T-helper 1 cell treated with Interleukin-12 subunit alpha and Interleukin-12 subunit beta and Interleukin-4 antibody, amounts not matched to agents 30 μg/mL and 1 μg/mL, for 36 hours (primary cell): ENCODE data around the gene CCL25.
"Not testable (repeated sequence)": the region's sequence is repeated elsewhere in the genome, so short reads cannot be mapped to it uniquely, and the experiment has no call there.

Experiments
- H3K27ac Mint-ChIP-seq: one replicate; pipeline ENCODE4 v1.8.0; 2021; ENCODE audit warnings: mild to moderate bottlenecking, mixed read lengths
- H3K27me3 Mint-ChIP-seq: one replicate; pipeline ENCODE4 v1.8.0; 2021; ENCODE audit warnings: low read depth, mixed read lengths
- H3K36me3 Mint-ChIP-seq: one replicate; pipeline ENCODE4 v1.8.0; 2021; ENCODE audit warnings: low read depth, mixed read lengths
- H3K4me1 Mint-ChIP-seq: one replicate; pipeline ENCODE4 v1.8.0; 2021; ENCODE audit warnings: low read depth, mixed read lengths
- H3K4me3 Mint-ChIP-seq: one replicate; pipeline ENCODE4 v1.8.0; 2021; ENCODE audit warnings: mild to moderate bottlenecking, moderate library complexity, mixed read lengths
- H3K9me3 Mint-ChIP-seq: one replicate; pipeline ENCODE4 v1.8.0; 2021; ENCODE audit warnings: mixed read lengths

CCL25 gene

DNA sequence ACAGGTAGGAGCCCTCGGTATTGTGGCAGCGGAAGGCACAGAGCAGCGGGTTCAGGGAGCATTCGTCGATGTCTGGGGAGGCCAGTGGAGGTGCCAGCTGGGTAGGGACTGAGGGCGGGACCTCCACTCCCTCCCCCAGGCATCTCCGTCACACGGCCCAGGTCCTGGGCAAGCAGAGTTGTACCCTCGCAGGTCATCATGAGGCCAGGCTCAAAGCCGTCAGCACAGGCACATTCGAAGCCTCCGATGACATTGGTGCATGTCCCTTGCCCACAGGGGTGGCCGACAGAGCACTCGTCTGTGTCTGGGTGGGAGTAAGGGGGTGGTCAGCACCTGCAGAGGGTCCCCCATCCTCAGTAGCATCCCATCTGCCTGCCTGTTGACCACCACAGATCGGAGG is 35.3 kb downstream of the CCL25 start:
- no peaks in the 10 kb centered on the region for H3K36me3 Mint-ChIP-seq
- H3K9me3 Mint-ChIP-seq = no peaks in the 10 kb centered on the region
- H3K27me3 Mint-ChIP-seq = no peaks in the 10 kb centered on the region
- H3K4me1 Mint-ChIP-seq = no peaks in the 10 kb centered on the region
- no peak overlapping the region for H3K27ac Mint-ChIP-seq
- no peak overlapping the region for H3K4me3 Mint-ChIP-seq

DNA sequence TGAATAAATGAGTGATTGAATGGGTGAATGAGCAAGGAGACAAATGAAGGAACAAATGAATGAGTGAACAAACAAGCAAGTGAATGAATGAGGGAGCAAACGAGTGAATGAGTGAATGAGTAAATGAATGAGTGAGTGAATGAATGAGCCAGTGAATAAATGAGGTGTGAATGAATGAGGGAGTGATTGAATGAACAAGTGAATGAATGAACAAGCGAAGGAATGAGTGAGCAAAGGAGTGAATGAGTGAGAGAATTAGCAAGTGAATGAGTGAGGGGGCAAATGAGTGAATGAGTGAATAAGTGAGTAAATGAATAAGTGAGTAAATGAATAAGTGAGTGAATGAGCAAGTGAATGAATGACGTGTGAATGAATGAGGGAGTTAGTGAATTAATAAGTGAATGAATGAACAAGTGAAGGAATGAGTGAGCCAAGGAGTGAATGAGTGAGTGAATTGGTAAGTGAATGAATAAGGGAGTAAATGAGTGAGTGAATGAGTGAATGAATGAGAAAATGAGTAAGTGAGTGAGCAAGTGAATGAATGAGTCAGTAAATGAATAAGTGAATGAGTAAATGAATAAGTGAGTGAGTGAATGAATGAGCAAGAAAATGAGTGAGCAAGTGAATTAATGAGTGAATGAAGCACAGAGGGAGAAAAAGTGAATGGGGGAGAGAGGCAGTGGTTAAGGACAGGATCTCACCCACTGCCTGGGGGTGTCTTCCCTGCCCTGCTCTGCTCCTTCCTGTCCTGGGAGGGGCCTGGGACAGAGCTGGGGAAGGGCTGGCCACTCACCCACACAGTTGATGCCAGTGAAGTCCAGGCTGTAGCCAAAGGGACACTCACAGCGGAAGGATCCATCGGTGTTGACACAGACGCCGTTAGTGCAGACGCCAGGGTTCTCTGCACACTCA is 36.4 kb downstream of the CCL25 start:
- Mint-ChIP-seq H3K27me3 (no peaks in the 10 kb centered on the region), H3K4me1 (no peaks in the 10 kb centered on the region), H3K27ac (no peak overlapping the region), H3K36me3 (no peaks in the 10 kb centered on the region), H3K9me3 (peaks cover 6% of the 10 kb centered on the region), H3K4me3 (no peak overlapping the region)

DNA sequence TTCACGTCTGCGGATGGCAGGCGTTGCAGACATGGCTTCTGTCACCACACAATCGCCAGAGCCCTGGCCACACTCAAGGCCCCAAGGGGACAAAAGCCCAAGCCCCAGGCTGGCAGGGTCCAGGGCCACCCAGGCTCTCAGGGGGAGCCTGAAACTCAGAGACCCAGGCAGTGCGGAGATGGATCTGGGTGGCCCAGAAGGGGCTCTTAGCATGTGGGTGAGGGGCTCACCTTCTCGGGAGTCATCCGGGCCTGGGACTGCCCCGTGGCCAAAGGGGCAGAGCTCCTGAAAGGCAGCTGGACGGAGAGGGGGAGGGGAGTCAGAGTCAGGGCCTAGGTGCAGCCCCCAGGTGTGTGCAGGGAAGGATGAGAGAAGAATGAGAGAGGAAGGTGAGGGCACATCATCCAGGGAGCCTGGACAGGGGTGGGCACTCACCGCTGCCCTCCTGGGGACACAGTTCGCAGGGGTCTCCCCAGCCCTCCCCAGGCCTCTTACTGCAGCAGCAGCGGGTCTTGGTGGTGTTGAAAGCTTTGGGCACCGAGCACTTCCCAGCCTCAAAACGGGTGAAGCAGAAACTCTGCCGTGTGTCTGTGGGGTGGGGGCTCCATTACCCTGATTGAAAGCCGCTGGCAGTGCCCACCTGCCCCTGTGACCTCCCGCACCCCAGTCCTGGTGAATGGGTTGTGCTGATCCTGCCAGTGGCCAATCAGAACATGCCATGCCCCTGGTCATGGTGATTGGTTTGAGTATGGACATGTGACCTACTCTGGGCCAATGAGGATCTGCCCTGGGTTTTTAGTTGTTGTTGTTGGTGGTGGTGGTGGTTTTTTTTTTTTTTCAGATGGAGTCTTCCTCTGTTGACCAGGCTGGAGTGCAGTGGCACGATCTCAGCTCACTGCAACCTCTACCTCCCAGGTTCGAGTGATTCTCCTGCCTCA is 37.4 kb downstream of the CCL25 start:
- H3K9me3 Mint-ChIP-seq = peaks cover 12% of the 10 kb centered on the region
- H3K36me3 Mint-ChIP-seq = no peaks in the 10 kb centered on the region
- no peak overlapping the region for H3K4me3 Mint-ChIP-seq
- no peaks in the 10 kb centered on the region for H3K27me3 Mint-ChIP-seq
- no peak overlapping the region for H3K27ac Mint-ChIP-seq
- no peaks in the 10 kb centered on the region for H3K4me1 Mint-ChIP-seq

DNA sequence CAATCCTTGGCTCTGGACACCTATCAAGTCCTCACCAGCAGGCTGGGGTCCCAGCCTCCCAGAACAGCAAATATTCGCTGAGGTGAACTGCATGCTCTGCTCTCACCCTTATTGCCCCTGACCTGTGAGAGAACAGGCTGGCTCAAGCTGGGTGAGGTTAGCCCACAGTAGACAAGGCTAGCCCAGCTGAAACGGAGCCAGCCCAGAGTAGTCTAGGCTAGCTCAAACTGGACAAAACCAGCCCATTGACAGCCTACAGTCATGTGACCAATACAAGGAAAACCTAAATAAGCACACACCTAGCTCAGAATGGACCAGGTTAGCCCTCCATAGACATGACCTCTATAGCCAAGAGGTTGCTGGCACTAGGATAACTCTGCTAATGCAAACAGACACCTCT is 38.4 kb downstream of the CCL25 start:
- H3K27ac Mint-ChIP-seq = no peak overlapping the region
- no peak overlapping the region for H3K4me3 Mint-ChIP-seq
- H3K36me3 Mint-ChIP-seq = no peaks in the 10 kb centered on the region
- H3K4me1 Mint-ChIP-seq = no peaks in the 10 kb centered on the region
- peaks cover 19% of the 10 kb centered on the region for H3K9me3 Mint-ChIP-seq
- H3K27me3 Mint-ChIP-seq = no peaks in the 10 kb centered on the region

DNA sequence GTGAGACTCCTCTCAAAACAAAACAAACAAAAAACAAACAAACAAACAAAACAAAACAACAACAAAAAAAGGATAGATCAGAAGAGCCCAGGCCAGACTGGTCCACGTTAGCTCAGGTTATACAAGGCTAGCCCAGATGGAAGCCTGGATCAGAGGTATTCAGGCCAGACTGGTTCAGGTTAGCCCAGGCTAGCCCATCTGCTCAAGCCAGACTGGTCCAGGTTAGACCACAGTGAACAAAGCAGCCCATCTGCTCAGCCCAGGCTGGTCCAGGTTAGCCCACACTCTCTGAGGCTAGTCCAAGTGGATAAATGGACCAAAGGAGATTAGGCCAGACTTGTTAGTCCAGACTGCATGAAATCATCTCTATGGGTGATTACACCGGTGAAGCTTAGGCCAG is 41.2 kb downstream of the CCL25 start:
- no peaks in the 10 kb centered on the region for H3K4me1 Mint-ChIP-seq
- H3K4me3 Mint-ChIP-seq = no peak overlapping the region
- H3K9me3 Mint-ChIP-seq = peaks cover 40% of the 10 kb centered on the region
- H3K27ac Mint-ChIP-seq = no peak overlapping the region
- no peaks in the 10 kb centered on the region for H3K36me3 Mint-ChIP-seq
- peaks cover 4% of the 10 kb centered on the region for H3K27me3 Mint-ChIP-seq

GRCh38 chr19:8094336-8094735 is 41.8 kb downstream of the CCL25 start:
- H3K9me3 Mint-ChIP-seq = peaks cover 40% of the 10 kb centered on the region
- peaks cover 4% of the 10 kb centered on the region for H3K27me3 Mint-ChIP-seq
- H3K36me3 Mint-ChIP-seq = no peaks in the 10 kb centered on the region
- H3K27ac Mint-ChIP-seq = no peak overlapping the region
- H3K4me1 Mint-ChIP-seq = no peaks in the 10 kb centered on the region
- H3K4me3 Mint-ChIP-seq = no peak overlapping the region

GRCh38 chr19:8095354-8095886 is 42.9 kb downstream of the CCL25 start:
- H3K9me3 Mint-ChIP-seq = peaks cover 40% of the 10 kb centered on the region
- H3K36me3 Mint-ChIP-seq = no peaks in the 10 kb centered on the region
- H3K27me3 Mint-ChIP-seq = peaks cover 4% of the 10 kb centered on the region
- H3K4me1 Mint-ChIP-seq = no peaks in the 10 kb centered on the region
- H3K4me3 Mint-ChIP-seq = no peak overlapping the region
- no peak overlapping the region for H3K27ac Mint-ChIP-seq

DNA sequence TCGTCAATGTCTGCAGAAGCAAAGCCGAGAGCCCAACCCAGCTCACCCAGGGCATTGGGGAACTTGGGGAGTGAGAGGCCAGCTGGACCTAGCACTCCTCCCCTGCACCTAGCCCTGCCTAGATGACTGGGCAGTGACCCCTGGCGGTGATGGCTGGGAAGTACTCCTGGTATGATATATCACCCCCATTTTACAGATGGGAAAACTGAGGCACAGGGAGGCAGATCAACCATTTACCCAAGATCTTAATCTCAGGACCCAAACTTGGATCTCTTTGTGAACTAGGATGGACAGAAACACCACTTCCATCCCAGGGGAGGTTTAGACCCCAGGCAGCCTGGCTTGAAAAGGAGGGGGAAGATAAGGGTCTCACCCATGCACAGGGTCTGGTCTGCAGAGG is 43.5 kb downstream of the CCL25 start:
- peaks cover 4% of the 10 kb centered on the region for H3K27me3 Mint-ChIP-seq
- H3K36me3 Mint-ChIP-seq = no peaks in the 10 kb centered on the region
- H3K4me3 Mint-ChIP-seq = no peak overlapping the region
- peaks cover 40% of the 10 kb centered on the region for H3K9me3 Mint-ChIP-seq
- H3K27ac Mint-ChIP-seq = no peak overlapping the region
- H3K4me1 Mint-ChIP-seq = no peaks in the 10 kb centered on the region

DNA sequence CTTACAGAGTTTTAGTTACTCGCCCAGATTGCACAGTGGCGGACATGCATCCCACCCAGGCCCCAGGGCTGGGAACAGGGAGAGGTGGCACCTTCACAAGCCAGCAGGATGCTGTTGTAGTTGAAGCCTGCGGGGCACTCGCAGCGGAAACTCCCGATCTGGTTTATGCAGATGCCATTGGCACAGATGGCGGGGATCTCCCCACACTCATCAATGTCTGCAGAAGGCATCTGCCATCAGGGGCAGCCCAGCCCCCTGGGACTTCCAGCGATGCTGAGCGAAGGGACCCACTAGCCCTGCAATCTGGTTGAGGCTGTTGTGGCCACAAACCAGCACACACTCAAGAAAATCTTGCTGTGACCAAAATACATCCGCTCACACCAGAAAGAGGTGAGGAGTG is 44.6 kb downstream of the CCL25 start:
- H3K36me3 Mint-ChIP-seq = no peaks in the 10 kb centered on the region
- H3K27ac Mint-ChIP-seq = no peak overlapping the region

DNA sequence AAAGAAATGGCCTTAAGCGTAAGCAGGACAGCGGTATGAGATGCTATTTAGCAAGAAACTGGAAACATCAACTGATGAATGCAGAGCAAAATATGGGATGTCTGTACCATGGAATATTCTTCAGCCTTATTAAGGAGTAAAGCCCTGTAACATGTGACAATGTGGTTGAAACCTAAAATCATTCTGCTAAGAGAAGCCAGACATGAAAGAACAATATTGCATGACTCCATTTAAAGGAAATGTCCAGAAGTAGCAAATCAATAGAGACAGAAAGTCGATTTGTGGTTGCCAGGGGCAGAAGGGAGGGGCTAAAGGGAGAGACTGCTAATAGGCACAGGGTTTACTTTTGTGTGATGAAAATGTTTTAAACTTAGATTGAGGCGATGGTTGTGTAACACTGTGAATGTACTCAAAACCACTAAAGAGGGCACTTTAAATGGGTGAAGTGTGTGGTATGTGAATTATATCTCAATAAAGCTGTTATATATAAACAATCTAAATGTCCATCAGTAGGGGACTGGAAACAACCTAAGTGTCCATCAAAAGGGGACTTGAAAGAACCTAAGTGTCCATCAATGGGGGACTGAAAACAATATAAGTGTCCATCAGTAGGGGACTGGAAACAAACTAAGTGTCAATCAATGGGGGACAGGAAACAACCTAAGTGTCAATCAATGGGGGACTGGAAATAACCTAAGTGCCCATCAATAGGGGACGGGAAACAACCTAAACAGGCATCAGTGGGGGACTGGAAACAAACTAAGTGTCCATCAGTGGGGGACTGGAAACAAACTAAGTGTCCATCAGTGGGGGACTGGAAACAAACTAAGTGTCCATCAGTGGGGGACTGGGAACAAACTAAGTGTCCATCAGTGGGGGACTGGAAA is 45.4 kb downstream of the CCL25 start:
- Mint-ChIP-seq H3K36me3 (no peaks in the 10 kb centered on the region), H3K9me3 (peaks cover 40% of the 10 kb centered on the region), H3K27me3 (peaks cover 4% of the 10 kb centered on the region), H3K27ac (no peak overlapping the region), H3K4me3 (no peak overlapping the region), H3K4me1 (no peaks in the 10 kb centered on the region)

More for the DNA sequence above, 44.6 kb downstream of the CCL25 start:
- Mint-ChIP-seq H3K4me3 (no peak overlapping the region), H3K9me3 (peaks cover 40% of the 10 kb centered on the region), H3K27me3 (peaks cover 4% of the 10 kb centered on the region), H3K4me1 (no peaks in the 10 kb centered on the region)

DNA sequence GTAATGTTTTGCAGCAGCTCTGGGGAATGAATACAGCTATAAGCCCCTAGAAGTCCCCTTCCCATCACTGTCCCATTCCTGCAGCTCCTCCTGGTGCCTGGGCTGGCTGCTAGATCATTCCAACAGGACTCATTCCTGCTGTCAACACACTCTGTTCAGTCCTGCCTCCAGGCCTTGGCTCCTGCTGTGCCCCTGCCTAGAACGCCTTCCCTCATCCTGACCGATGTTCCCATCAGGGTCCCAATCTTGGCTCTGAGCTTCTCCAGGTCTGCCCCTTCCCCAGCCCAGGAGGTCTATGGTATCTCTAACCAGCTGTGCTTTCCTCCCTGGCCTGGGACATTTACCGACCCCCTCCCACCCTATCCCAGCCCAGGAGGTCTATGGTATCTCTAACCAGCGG is 48.8 kb downstream of the CCL25 start:
- no peaks in the 10 kb centered on the region for H3K36me3 Mint-ChIP-seq
- H3K4me3 Mint-ChIP-seq = no peak overlapping the region

GRCh38 chr19:8101910-8102309 is 49.4 kb downstream of the CCL25 start:
- not testable (repeated sequence) for H3K4me3 Mint-ChIP-seq, H3K4me1 Mint-ChIP-seq

More for the DNA sequence above, 48.8 kb downstream of the CCL25 start:
- H3K27ac Mint-ChIP-seq = no peak overlapping the region
- no peaks in the 10 kb centered on the region for H3K4me1 Mint-ChIP-seq
- H3K27me3 Mint-ChIP-seq = peaks cover 4% of the 10 kb centered on the region
- peaks cover 18% of the 10 kb centered on the region for H3K9me3 Mint-ChIP-seq

GRCh38 chr19:8105471-8105870 is 52.9 kb downstream of the CCL25 start:
- no peaks in the 10 kb centered on the region for H3K4me1 Mint-ChIP-seq
- no peak overlapping the region for H3K27ac Mint-ChIP-seq
- H3K36me3 Mint-ChIP-seq = no peaks in the 10 kb centered on the region
- no peak overlapping the region for H3K4me3 Mint-ChIP-seq
- no peaks in the 10 kb centered on the region for H3K27me3 Mint-ChIP-seq
- no peaks in the 10 kb centered on the region for H3K9me3 Mint-ChIP-seq

More at GRCh38 chr19:8101910-8102309, 49.4 kb downstream of the CCL25 start:
- not testable (repeated sequence) for H3K27ac Mint-ChIP-seq, H3K27me3 Mint-ChIP-seq, H3K36me3 Mint-ChIP-seq
- peaks cover 12% of the 10 kb centered on the region for H3K9me3 Mint-ChIP-seq
